ENCODE results near the gene CX3CR1.

Gene CX3CR1

DNA sequence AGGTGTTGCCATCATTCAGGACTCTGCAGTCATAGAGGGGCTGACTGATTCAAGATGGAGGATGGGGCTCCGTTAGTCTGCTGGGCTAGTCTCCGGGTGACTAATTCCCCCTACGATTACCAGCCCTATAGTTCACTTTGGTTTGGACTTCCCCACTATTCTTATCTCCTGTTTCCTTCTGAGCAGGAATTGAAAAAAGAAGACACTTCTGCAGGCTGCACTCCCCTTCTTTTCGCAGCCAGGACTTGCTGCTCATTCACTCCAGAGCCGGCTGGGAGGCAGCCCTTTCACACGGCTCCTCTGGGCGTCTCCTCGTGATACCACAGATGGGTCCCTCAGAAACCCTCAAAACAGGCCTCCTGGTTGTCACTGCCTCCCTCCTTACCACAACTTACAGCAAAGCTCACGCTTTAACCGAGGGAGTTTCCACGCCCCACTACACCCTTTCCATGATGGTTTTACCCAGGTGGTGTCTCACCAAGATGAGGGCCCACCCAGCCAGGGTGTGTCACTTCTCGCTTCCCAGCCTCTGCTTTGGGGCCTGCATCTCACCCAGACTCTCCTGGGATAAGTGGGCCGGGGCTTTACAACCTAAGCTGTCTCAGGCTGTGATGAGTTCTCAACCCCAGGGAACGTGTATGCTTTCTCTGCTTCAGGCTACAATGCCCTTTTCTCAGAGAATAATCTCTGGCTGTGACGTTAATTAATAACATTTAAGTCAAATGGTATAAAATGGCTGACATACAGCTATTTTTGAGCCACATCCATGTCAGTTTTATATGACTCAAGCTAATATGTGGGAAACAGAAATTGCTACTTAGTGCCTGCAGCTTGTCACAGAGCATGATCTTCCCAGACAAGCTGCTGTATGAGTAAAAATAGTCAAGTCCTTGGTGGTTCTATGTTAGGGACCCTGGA is 11.9 kb downstream of the CX3CR1 start:
- TF ChIP-seq, protein P1, sequence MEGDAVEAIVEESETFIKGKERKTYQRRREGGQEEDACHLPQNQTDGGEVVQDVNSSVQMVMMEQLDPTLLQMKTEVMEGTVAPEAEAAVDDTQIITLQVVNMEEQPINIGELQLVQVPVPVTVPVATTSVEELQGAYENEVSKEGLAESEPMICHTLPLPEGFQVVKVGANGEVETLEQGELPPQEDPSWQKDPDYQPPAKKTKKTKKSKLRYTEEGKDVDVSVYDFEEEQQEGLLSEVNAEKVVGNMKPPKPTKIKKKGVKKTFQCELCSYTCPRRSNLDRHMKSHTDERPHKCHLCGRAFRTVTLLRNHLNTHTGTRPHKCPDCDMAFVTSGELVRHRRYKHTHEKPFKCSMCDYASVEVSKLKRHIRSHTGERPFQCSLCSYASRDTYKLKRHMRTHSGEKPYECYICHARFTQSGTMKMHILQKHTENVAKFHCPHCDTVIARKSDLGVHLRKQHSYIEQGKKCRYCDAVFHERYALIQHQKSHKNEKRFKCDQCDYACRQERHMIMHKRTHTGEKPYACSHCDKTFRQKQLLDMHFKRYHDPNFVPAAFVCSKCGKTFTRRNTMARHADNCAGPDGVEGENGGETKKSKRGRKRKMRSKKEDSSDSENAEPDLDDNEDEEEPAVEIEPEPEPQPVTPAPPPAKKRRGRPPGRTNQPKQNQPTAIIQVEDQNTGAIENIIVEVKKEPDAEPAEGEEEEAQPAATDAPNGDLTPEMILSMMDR (IDR thresholded peaks at IDR 0.05; ENCODE audit: low read depth, low read length, poor library complexity, severe bottlenecking), result no peak
- H4K20me1 ChIP-seq (ENCODE audit: control insufficient read depth, insufficient read depth, low read depth, low read length), result no peaks in the 10 kb centered on the region

GRCh38 chr3:39264053-39264452 is 15.8 kb downstream of the CX3CR1 start:
- TF ChIP-seq, protein P1 (IDR thresholded peaks at IDR 0.05; ENCODE audit: low read depth, low read length, poor library complexity, severe bottlenecking), result no peak
- no peaks in the 10 kb centered on the region for H3K79me2 ChIP-seq (ENCODE audit: control insufficient read depth, low read length)
- H3K27me3 ChIP-seq (ENCODE audit: control insufficient read depth, low read length), result no peaks in the 10 kb centered on the region
- H3K36me3 ChIP-seq (ENCODE audit: control insufficient read depth, low read length), result no peaks in the 10 kb centered on the region
- peaks cover 28% of the 10 kb centered on the region for H3K4me1 ChIP-seq (ENCODE audit: control insufficient read depth, low read length)
- no peak overlapping the region for H3K4me2 ChIP-seq (ENCODE audit: low read length)
- H3K27ac ChIP-seq (ENCODE audit: low read depth, low read length), result no peak overlapping the region
- no peaks in the 10 kb centered on the region for H4K20me1 ChIP-seq (ENCODE audit: control insufficient read depth, insufficient read depth, low read depth, low read length)
- no peaks in the 10 kb centered on the region for H3F3A ChIP-seq (ENCODE audit: control insufficient read depth, insufficient read depth)
- no peaks in the 10 kb centered on the region for H3K9me3 ChIP-seq (ENCODE audit: control insufficient read depth, insufficient read depth, low read length)
- H3K9me2 ChIP-seq (replicated peaks; ENCODE audit: control insufficient read depth, low read length), result no peaks in the 10 kb centered on the region
- H3K4me3 ChIP-seq (ENCODE audit: low read length), result no peak overlapping the region

More for the DNA sequence above, 11.9 kb downstream of the CX3CR1 start:
- Histone ChIP-seq H3K79me2 (ENCODE audit: control insufficient read depth, low read length) (no peaks in the 10 kb centered on the region), H3K4me2 (ENCODE audit: low read length) (no peak overlapping the region), H3K27me3 (ENCODE audit: control insufficient read depth, low read length) (no peaks in the 10 kb centered on the region), H3K4me3 (ENCODE audit: low read length) (no peak overlapping the region), H3K9me3 (ENCODE audit: control insufficient read depth, insufficient read depth, low read length) (no peaks in the 10 kb centered on the region), H3K36me3 (ENCODE audit: control insufficient read depth, low read length) (no peaks in the 10 kb centered on the region), H3K4me1 (ENCODE audit: control insufficient read depth, low read length) (peaks cover 4% of the 10 kb centered on the region; the same call in 1 of the 2 replicates), H3F3A (ENCODE audit: control insufficient read depth, insufficient read depth) (no peaks in the 10 kb centered on the region), H3K27ac (ENCODE audit: low read depth, low read length) (no peak overlapping the region), H3K9me2 (replicated peaks; ENCODE audit: control insufficient read depth, low read length) (no peaks in the 10 kb centered on the region)

GRCh38 chr3:39263576-39263975 is 16.3 kb downstream of the CX3CR1 start:
- Histone ChIP-seq H3K9me2 (replicated peaks; ENCODE audit: control insufficient read depth, low read length) (no peaks in the 10 kb centered on the region), H3K4me3 (ENCODE audit: low read length) (no peak overlapping the region), H3K79me2 (ENCODE audit: control insufficient read depth, low read length) (no peaks in the 10 kb centered on the region), H3K36me3 (ENCODE audit: control insufficient read depth, low read length) (no peaks in the 10 kb centered on the region), H3K4me2 (ENCODE audit: low read length) (no peak overlapping the region), H3F3A (ENCODE audit: control insufficient read depth, insufficient read depth) (no peaks in the 10 kb centered on the region), H3K27ac (ENCODE audit: low read depth, low read length) (no peak overlapping the region), H3K4me1 (ENCODE audit: control insufficient read depth, low read length) (peaks cover 32% of the 10 kb centered on the region), H4K20me1 (ENCODE audit: control insufficient read depth, insufficient read depth, low read depth, low read length) (no peaks in the 10 kb centered on the region), H3K27me3 (ENCODE audit: control insufficient read depth, low read length) (no peaks in the 10 kb centered on the region), H3K9me3 (ENCODE audit: control insufficient read depth, insufficient read depth, low read length) (no peaks in the 10 kb centered on the region)
- TF ChIP-seq EZH2phosphoT487 (IDR thresholded peaks at IDR 0.05; ENCODE audit: borderline replicate concordance, low read length), result no peak
- TF ChIP-seq, protein P1 (IDR thresholded peaks at IDR 0.05; ENCODE audit: low read depth, low read length, poor library complexity, severe bottlenecking), result no peak
